Measurements from ENCODE around the gene DOCK8.

DOCK8 gene

DNA sequence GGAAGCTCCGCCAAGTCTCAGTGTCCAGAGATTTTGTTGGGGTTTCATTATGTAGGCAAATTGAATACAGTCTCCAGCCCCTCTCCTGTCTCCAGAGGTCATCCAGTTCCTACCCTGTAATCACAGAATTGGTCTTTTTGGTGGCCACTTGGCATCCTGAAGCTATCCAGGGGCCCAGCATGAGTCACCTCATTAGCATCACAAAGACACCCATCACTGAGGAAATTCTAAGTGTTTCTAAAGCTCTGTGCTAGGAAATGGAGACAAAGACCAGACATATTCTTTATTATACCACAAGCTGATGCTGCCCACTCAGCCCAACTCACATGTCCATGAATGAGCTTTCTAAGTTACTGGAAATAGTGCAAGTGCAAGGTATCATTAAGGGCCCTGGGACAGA is 229.9 kb downstream of the DOCK8 start:
- no peak for TF ChIP-seq ZFX (IDR thresholded peaks at IDR 0.05)
- TF ChIP-seq, protein P1, sequence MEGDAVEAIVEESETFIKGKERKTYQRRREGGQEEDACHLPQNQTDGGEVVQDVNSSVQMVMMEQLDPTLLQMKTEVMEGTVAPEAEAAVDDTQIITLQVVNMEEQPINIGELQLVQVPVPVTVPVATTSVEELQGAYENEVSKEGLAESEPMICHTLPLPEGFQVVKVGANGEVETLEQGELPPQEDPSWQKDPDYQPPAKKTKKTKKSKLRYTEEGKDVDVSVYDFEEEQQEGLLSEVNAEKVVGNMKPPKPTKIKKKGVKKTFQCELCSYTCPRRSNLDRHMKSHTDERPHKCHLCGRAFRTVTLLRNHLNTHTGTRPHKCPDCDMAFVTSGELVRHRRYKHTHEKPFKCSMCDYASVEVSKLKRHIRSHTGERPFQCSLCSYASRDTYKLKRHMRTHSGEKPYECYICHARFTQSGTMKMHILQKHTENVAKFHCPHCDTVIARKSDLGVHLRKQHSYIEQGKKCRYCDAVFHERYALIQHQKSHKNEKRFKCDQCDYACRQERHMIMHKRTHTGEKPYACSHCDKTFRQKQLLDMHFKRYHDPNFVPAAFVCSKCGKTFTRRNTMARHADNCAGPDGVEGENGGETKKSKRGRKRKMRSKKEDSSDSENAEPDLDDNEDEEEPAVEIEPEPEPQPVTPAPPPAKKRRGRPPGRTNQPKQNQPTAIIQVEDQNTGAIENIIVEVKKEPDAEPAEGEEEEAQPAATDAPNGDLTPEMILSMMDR (conservative IDR thresholded peaks at IDR 0.05), result no peak
- no peak overlapping the region for H3K27ac ChIP-seq

DNA sequence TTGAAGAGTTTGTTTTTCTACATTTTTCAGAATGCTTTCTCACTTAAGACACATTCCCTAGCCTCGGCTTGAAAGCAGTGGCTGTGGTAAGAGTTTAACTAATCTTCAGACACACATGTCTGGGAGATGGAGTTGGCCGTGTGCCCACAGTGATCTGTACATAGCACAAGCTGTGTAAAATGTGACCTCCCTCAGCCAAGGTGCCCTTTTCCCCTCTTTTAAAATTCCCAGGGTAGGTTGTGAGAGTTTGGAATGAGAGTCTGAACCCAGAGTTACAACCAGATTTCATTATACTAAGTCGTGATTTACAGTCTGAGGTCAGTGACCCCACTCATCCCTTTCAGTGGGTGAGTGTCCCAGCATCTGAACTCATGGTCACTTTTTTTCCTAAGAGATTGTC is 230.4 kb downstream of the DOCK8 start:
- TF ChIP-seq, protein P1 (conservative IDR thresholded peaks at IDR 0.05), result no peak
- no peak for TF ChIP-seq ZFX (IDR thresholded peaks at IDR 0.05)
- no peak overlapping the region for H3K27ac ChIP-seq

DNA sequence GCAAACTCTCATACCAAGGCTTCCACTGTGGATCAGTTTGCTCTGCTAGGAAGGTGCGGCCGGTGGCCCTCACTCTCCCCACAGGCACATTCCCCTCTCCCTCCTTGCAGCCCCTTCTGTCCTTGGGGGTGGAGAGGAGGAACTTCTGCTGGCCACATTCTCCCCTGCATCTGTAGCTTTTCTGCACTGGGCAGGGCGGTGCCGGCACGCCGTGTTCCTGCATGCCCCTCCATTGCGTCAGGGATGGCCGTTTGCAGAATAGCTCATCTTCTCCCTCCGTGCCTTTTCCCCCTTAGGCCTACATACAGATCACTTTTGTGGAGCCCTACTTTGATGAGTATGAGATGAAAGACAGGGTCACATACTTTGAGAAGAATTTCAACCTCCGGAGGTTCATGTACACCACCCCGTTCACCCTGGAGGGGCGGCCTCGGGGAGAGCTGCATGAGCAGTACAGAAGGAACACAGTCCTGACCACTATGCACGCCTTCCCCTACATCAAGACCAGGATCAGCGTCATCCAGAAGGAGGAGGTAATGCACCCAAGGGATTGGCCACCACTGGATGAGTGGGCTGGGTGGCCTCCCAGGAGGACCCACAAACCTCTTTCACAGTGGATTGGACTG is 231.5 kb downstream of the DOCK8 start:
- TF ChIP-seq ZFX (IDR thresholded peaks at IDR 0.05), result no peak
- TF ChIP-seq, protein P1 (conservative IDR thresholded peaks at IDR 0.05), result no peak

DNA sequence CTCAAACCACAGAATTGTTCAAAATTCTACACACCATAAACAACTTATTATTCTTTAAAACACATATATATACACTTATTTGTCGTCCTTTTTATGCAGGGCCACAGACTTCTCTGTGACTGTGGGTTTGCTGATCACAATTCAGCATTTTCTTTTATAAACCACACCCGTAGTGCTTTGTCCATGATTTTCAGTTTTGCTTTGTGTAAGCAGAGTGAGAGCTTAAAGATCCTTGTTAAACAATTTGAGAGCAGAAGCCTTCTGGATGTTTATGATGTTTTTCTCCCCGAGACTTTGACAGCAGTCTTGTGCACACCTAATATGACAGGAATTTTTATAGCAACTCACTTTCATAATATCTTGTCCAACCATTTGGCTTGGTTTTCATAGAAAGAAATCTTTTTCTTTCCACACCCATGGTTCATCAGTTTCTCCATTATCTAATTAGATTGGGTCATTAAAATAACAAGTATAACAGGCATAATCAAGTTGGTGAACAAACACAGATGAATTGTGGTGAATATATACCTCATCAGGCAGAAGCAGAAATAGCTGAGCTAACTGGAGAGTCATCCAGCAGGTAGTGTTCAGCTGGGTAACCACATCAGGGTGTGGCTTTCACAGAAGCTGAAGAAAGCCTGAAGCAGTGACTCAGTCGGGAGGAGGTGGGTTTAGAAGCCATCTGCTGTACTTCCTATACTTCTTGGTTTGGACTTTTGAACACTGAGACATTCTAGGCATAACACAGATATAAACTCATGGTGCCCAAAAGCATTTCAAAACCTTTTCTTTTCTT is 232.8 kb downstream of the DOCK8 start:
- TF ChIP-seq, protein P1 (conservative IDR thresholded peaks at IDR 0.05), result no peak
- TF ChIP-seq ZFX (IDR thresholded peaks at IDR 0.05), result no peak
- no peak overlapping the region for H3K27ac ChIP-seq

More for the DNA sequence above, 231.5 kb downstream of the DOCK8 start:
- H3K27ac ChIP-seq, result no peak overlapping the region

DNA sequence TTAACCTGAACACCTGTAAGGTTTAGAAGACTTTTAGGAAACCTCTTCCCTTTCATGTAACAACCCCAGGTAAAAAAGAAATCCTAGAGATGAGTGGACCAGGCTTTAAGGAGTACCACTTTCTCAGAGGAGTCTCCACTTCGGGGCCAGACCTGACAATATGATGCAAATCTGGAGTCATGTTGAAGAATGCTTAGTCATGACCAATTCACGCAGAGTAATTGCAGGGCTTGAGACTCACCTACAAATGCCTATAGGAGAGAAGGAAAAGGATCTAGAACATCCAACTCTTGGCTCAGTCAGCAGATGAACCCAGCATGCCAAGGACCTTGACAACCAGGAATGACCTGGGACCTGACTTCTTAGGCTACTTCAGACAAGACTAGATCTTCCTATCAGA is 235.4 kb downstream of the DOCK8 start:
- no peak for TF ChIP-seq ZFX (IDR thresholded peaks at IDR 0.05)
- TF ChIP-seq, protein P1 (conservative IDR thresholded peaks at IDR 0.05), result no peak
- H3K27ac ChIP-seq, result no peak overlapping the region

DNA sequence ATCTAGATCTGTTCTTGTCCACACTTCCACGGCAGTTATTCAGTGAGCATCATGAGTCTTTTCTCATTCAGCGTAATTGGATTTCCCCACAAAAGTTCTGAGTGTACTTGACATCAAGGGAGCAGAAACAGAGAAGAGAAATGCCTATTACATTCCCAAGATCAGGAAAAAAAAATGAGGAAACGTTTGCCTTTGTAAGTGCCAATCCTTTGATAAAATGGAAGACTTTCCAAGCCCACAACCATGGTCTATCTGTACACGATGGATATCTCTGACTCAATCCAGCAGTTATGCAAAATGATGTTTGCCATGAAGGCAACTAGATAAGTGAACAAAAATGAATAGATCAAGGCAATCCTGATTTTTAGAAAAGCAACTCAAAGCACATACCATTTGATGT is 235.9 kb downstream of the DOCK8 start:
- H3K27ac ChIP-seq, result no peak overlapping the region
- TF ChIP-seq, protein P1 (conservative IDR thresholded peaks at IDR 0.05), result no peak
- no peak for TF ChIP-seq ZFX (IDR thresholded peaks at IDR 0.05)

DNA sequence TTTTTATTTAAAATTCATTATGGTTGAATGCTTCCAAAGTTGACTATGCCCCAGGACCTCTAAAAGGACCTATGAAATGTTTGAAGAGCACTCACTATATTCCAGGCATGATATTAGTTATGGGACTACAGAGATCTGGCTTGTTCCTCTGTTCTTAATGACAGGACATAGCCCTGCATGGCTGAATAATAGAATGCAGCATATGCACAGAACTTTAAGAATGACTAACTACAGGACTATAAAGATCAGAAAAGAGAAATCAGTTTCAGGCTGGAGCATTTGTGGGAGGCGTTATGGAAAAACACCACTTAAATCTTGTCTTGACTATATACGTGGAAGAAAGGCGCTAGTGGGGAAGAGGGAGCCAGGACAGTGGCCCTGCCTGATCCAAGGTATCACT is 239.2 kb downstream of the DOCK8 start:
- TF ChIP-seq, protein P1 (conservative IDR thresholded peaks at IDR 0.05), result no peak
- no peak for TF ChIP-seq ZFX (IDR thresholded peaks at IDR 0.05)
- no peak overlapping the region for H3K27ac ChIP-seq

Measured in C4-2B (cell line).